Measurements from ENCODE around the gene PLCB4. TPM values are rescaled to one million over a fixed set of nuclear protein-coding genes. Genes with fewer than 3 reads are reported as not detected.

The PLCB4 gene
- total and polyA plus RNA-seq, 2 experiments from 2014 or later, result 6.5 to 16.1 TPM

DNA sequence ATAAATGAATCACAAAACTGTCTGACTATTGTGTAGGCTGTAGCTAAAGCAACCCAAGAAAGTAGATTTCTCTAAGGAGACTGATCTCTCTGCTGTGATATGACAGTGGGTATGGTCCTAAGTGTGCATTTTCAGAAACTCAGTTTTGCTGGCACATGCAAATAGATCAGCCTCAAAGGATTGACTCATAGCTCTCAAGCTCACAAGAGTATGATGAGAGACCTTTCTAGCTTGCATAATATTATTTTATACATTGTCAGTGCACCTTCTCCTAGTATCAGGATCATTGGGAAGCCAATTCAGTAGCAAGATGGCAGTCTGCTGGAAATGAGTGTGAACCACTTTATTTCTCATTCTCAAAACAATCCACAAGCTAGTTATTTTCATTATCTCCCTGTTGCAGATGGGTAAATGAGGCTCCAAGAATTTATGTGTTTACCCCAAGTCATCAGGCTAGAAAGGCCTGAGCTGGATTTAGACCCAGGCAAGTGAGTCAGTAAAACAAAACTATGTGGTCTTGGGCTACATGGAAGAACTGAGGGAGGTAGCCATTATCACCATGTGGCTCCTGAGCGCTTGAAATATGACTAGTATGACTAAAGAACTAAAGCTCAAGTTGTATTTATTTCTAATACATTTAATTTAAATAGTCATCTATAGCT is 27.9 kb upstream of the PLCB4 start:
- ATAC-seq, result no peak
- no peaks in the 10 kb centered on the region for H3K9me3 Mint-ChIP-seq

More for the DNA sequence above, 27.9 kb upstream of the PLCB4 start:
- Histone ChIP-seq H3K79me2 (replicated peaks; ENCODE audit: insufficient read depth) (no peaks in the 10 kb centered on the region), H3K4me2 (no peak overlapping the region), H3K27ac (ENCODE audit: low read depth) (no peak overlapping the region), H3K4me1 (ENCODE audit: insufficient read depth) (peaks cover 10% of the 10 kb centered on the region), H2AFZ (no peak overlapping the region), H3K27me3 (ENCODE audit: insufficient read depth) (no peaks in the 10 kb centered on the region), H4K20me1 (replicated peaks; ENCODE audit: insufficient read depth) (no peaks in the 10 kb centered on the region), H3K36me3 (ENCODE audit: insufficient read depth) (no peaks in the 10 kb centered on the region; the same call in 1 of the 2 replicates), H3K9me2 (ENCODE audit: insufficient read depth) (peaks cover 16% of the 10 kb centered on the region), H3K4me3 (no peak overlapping the region), H3F3A (replicated peaks; ENCODE audit: low read depth) (no peaks in the 10 kb centered on the region)
- Mint-ChIP-seq H3K27me3 (ENCODE audit: insufficient read depth, low read depth, poor library complexity) (peaks cover 6% of the 10 kb centered on the region), H3K36me3 (ENCODE audit: low read depth) (no peaks in the 10 kb centered on the region), H3K27ac (no peak overlapping the region), H3K4me3 (no peak overlapping the region), H3K4me1 (peaks cover 7% of the 10 kb centered on the region; the same call in 2 of the 3 replicates)
- no peak for DNase-seq (ENCODE audit: low spot score)
- TF ChIP-seq ZNF114 (CRISPR knock-in tag; IDR thresholded peaks at IDR 0.05), result no peak
- TF ChIP-seq, protein P1, sequence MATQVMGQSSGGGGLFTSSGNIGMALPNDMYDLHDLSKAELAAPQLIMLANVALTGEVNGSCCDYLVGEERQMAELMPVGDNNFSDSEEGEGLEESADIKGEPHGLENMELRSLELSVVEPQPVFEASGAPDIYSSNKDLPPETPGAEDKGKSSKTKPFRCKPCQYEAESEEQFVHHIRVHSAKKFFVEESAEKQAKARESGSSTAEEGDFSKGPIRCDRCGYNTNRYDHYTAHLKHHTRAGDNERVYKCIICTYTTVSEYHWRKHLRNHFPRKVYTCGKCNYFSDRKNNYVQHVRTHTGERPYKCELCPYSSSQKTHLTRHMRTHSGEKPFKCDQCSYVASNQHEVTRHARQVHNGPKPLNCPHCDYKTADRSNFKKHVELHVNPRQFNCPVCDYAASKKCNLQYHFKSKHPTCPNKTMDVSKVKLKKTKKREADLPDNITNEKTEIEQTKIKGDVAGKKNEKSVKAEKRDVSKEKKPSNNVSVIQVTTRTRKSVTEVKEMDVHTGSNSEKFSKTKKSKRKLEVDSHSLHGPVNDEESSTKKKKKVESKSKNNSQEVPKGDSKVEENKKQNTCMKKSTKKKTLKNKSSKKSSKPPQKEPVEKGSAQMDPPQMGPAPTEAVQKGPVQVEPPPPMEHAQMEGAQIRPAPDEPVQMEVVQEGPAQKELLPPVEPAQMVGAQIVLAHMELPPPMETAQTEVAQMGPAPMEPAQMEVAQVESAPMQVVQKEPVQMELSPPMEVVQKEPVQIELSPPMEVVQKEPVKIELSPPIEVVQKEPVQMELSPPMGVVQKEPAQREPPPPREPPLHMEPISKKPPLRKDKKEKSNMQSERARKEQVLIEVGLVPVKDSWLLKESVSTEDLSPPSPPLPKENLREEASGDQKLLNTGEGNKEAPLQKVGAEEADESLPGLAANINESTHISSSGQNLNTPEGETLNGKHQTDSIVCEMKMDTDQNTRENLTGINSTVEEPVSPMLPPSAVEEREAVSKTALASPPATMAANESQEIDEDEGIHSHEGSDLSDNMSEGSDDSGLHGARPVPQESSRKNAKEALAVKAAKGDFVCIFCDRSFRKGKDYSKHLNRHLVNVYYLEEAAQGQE (IDR thresholded peaks at IDR 0.05; ENCODE audit: unreplicated experiment), result no peak
- no peak for TF ChIP-seq POLR2AphosphoS5 (IDR thresholded peaks at IDR 0.05; ENCODE audit: low read depth)
- TF ChIP-seq, protein P2, sequence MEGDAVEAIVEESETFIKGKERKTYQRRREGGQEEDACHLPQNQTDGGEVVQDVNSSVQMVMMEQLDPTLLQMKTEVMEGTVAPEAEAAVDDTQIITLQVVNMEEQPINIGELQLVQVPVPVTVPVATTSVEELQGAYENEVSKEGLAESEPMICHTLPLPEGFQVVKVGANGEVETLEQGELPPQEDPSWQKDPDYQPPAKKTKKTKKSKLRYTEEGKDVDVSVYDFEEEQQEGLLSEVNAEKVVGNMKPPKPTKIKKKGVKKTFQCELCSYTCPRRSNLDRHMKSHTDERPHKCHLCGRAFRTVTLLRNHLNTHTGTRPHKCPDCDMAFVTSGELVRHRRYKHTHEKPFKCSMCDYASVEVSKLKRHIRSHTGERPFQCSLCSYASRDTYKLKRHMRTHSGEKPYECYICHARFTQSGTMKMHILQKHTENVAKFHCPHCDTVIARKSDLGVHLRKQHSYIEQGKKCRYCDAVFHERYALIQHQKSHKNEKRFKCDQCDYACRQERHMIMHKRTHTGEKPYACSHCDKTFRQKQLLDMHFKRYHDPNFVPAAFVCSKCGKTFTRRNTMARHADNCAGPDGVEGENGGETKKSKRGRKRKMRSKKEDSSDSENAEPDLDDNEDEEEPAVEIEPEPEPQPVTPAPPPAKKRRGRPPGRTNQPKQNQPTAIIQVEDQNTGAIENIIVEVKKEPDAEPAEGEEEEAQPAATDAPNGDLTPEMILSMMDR (conservative IDR thresholded peaks at IDR 0.05; ENCODE audit: low read depth in 2 of 2), result no peak
- no peak for TF ChIP-seq EZH2 (IDR thresholded peaks at IDR 0.05; ENCODE audit: low read depth, unreplicated experiment)
- TF ChIP-seq, protein P3, sequence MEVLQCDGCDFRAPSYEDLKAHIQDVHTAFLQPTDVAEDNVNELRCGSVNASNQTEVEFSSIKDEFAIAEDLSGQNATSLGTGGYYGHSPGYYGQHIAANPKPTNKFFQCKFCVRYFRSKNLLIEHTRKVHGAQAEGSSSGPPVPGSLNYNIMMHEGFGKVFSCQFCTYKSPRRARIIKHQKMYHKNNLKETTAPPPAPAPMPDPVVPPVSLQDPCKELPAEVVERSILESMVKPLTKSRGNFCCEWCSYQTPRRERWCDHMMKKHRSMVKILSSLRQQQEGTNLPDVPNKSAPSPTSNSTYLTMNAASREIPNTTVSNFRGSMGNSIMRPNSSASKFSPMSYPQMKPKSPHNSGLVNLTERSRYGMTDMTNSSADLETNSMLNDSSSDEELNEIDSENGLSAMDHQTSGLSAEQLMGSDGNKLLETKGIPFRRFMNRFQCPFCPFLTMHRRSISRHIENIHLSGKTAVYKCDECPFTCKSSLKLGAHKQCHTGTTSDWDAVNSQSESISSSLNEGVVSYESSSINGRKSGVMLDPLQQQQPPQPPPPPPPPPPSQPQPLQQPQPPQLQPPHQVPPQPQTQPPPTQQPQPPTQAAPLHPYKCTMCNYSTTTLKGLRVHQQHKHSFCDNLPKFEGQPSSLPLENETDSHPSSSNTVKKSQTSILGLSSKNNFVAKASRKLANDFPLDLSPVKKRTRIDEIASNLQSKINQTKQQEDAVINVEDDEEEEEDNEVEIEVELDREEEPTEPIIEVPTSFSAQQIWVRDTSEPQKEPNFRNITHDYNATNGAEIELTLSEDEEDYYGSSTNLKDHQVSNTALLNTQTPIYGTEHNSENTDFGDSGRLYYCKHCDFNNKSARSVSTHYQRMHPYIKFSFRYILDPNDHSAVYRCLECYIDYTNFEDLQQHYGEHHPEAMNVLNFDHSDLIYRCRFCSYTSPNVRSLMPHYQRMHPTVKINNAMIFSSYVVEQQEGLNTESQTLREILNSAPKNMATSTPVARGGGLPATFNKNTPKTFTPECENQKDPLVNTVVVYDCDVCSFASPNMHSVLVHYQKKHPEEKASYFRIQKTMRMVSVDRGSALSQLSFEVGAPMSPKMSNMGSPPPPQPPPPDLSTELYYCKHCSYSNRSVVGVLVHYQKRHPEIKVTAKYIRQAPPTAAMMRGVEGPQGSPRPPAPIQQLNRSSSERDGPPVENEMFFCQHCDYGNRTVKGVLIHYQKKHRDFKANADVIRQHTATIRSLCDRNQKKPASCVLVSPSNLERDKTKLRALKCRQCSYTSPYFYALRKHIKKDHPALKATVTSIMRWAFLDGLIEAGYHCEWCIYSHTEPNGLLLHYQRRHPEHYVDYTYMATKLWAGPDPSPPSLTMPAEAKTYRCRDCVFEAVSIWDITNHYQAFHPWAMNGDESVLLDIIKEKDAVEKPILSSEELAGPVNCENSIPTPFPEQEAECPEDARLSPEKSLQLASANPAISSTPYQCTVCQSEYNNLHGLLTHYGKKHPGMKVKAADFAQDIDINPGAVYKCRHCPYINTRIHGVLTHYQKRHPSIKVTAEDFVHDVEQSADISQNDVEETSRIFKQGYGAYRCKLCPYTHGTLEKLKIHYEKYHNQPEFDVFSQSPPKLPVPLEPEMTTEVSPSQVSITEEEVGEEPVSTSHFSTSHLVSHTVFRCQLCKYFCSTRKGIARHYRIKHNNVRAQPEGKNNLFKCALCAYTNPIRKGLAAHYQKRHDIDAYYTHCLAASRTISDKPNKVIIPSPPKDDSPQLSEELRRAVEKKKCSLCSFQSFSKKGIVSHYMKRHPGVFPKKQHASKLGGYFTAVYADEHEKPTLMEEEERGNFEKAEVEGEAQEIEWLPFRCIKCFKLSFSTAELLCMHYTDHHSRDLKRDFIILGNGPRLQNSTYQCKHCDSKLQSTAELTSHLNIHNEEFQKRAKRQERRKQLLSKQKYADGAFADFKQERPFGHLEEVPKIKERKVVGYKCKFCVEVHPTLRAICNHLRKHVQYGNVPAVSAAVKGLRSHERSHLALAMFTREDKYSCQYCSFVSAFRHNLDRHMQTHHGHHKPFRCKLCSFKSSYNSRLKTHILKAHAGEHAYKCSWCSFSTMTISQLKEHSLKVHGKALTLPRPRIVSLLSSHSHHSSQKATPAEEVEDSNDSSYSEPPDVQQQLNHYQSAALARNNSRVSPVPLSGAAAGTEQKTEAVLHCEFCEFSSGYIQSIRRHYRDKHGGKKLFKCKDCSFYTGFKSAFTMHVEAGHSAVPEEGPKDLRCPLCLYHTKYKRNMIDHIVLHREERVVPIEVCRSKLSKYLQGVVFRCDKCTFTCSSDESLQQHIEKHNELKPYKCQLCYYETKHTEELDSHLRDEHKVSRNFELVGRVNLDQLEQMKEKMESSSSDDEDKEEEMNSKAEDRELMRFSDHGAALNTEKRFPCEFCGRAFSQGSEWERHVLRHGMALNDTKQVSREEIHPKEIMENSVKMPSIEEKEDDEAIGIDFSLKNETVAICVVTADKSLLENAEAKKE (CRISPR knock-in tag; IDR thresholded peaks at IDR 0.05), result no peak
- no peak for TF ChIP-seq STAT1 (IDR thresholded peaks at IDR 0.05; ENCODE audit: unreplicated experiment)
- no peak for TF ChIP-seq EZH2phosphoT487 (IDR thresholded peaks at IDR 0.05; ENCODE audit: unreplicated experiment)
- TF ChIP-seq, protein P4, sequence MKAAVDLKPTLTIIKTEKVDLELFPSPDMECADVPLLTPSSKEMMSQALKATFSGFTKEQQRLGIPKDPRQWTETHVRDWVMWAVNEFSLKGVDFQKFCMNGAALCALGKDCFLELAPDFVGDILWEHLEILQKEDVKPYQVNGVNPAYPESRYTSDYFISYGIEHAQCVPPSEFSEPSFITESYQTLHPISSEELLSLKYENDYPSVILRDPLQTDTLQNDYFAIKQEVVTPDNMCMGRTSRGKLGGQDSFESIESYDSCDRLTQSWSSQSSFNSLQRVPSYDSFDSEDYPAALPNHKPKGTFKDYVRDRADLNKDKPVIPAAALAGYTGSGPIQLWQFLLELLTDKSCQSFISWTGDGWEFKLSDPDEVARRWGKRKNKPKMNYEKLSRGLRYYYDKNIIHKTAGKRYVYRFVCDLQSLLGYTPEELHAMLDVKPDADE (IDR thresholded peaks at IDR 0.05), result no peak
- TF ChIP-seq CREB1 (CRISPR knock-in tag; IDR thresholded peaks at IDR 0.05; ENCODE audit: low read depth), result no peak

Data from GM23338 (cell line).